Astrocyte (in vitro differentiated cells and primary cell): ENCODE results near the gene FN1. TPM values are rescaled to one million over a fixed set of nuclear protein-coding genes. Genes with fewer than 3 reads are reported as not detected.

ENCODE experiments used
- DNase-seq: peaks from one replicate; pipeline ENCODE4 v3.0.0-alpha.2; 2010; ENCODE audit warnings: low read depth
- FAIRE-seq: peaks from 2 replicates; lab custom pipeline; 2011; peaks lifted over from hg19 to GRCh38; lab: Jason Lieb, UNC
- H2AFZ ChIP-seq: 2 replicates; pipeline ENCODE4 v1.6.0; 2012; ENCODE audit warnings: low read depth, low read length, inconsistent platforms
- H3K27ac ChIP-seq: 2 replicates; pipeline ENCODE4 v1.5.1; 2011; ENCODE audit warnings: low read depth, low read length, inconsistent platforms
- H3K27me3 ChIP-seq: 2 replicates; pipeline ENCODE4 v1.6.0; 2011; ENCODE audit warnings: low read length, inconsistent platforms; ENCODE audit not compliant: insufficient read depth
- H3K36me3 ChIP-seq: 2 replicates; pipeline ENCODE4 v1.5.1; 2011; ENCODE audit warnings: low read length, inconsistent platforms; ENCODE audit not compliant: insufficient read depth
- H3K4me1 ChIP-seq: 2 replicates; pipeline ENCODE4 v1.5.1; 2011; ENCODE audit warnings: low read length, inconsistent platforms; ENCODE audit not compliant: insufficient read depth
- H3K4me2 ChIP-seq: 2 replicates; pipeline ENCODE4 v1.6.0; 2012; ENCODE audit warnings: low read length, inconsistent platforms
- H3K4me3 ChIP-seq: 2 replicates; pipeline ENCODE4 v1.5.1; 2011; ENCODE audit warnings: low read depth, mild to moderate bottlenecking, low read length, inconsistent platforms; ENCODE audit not compliant: insufficient read depth
- H3K79me2 ChIP-seq: 2 replicates; pipeline ENCODE4 v1.6.0; 2012; ENCODE audit warnings: mild to moderate bottlenecking, low read length, inconsistent platforms; ENCODE audit not compliant: insufficient read depth
- H3K9ac ChIP-seq: 2 replicates; pipeline ENCODE4 v1.6.0; 2012; ENCODE audit warnings: mild to moderate bottlenecking, low read length, inconsistent platforms
- H3K9me3 ChIP-seq: 2 replicates; pipeline ENCODE4 v1.5.1; 2012; ENCODE audit warnings: low read depth, mild to moderate bottlenecking, low read length, inconsistent platforms; ENCODE audit not compliant: insufficient read depth
- H4K20me1 ChIP-seq: 2 replicates; pipeline ENCODE4 v1.6.0; 2012; ENCODE audit warnings: low read length, inconsistent platforms; ENCODE audit not compliant: insufficient read depth
- H3K27ac Mint-ChIP-seq: one replicate; pipeline ENCODE4 v1.8.0; 2021; ENCODE audit warnings: mild to moderate bottlenecking, mixed read lengths; ENCODE audit not compliant: unreplicated experiment
- H3K27me3 Mint-ChIP-seq: one replicate; pipeline ENCODE4 v1.8.0; 2021; ENCODE audit warnings: low read depth, mixed read lengths; ENCODE audit not compliant: unreplicated experiment
- H3K36me3 Mint-ChIP-seq: one replicate; pipeline ENCODE4 v1.8.0; 2021; ENCODE audit warnings: low read depth, mixed read lengths; ENCODE audit not compliant: unreplicated experiment
- H3K4me1 Mint-ChIP-seq: one replicate; pipeline ENCODE4 v1.8.0; 2021; ENCODE audit warnings: low read depth, mixed read lengths; ENCODE audit not compliant: unreplicated experiment
- H3K4me3 Mint-ChIP-seq: one replicate; pipeline ENCODE4 v1.8.0; 2021; ENCODE audit warnings: mild to moderate bottlenecking, moderate library complexity, mixed read lengths; ENCODE audit not compliant: unreplicated experiment
- H3K9me3 Mint-ChIP-seq: one replicate; pipeline ENCODE4 v1.8.0; 2021; ENCODE audit warnings: mild to moderate bottlenecking, mixed read lengths; ENCODE audit not compliant: unreplicated experiment
- EZH2 ChIP-seq: IDR thresholded peaks from 2 replicates; pipeline ENCODE4 v1.6.1; 2012; ENCODE audit warnings: mild to moderate bottlenecking, low read length, inconsistent platforms; ENCODE audit not compliant: insufficient read depth
- total RNA-seq: library from RNA; stranded (reverse); gene quantifications from 2 replicates; pipeline ENCODE4 v1.2.1, GENCODE V29; 2021
- TF ChIP-seq, protein P1 (sequence below): IDR thresholded peaks from 2 replicates; pipeline ENCODE4 v1.5.1; 2011; ENCODE audit warnings: low read depth, mild to moderate bottlenecking, inconsistent platforms, low read length, moderate library complexity; ENCODE audit not compliant: insufficient read depth

The FN1 gene
- total RNA-seq, 1 donor from 2014 or later: 17,010 TPM

DNA sequence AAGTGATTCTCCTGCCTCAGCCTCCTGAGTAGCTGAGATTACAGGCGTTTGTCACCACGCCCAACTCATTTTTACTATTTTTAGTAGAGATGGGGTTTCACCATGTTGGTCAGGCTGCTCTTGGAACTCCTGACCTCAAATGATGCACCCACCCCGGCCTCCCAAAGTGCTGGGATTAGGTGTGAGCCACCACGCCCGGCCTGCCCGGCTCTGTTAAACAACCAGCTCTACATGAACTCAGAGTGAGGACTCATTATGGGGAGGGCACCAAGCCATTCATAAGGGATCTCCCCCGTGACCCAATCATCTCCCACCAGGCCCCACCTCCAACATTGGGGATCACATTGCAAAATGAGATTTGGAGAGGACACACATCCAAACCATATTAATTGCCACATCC is 115.2 kb downstream of the FN1 start:
- Histone ChIP-seq H3K79me2 (peaks cover 42% of the 10 kb centered on the region), H3K36me3 (peaks cover 50% of the 10 kb centered on the region), H4K20me1 (peaks cover 14% of the 10 kb centered on the region), H3K9ac (no peak overlapping the region), H3K9me3 (no peaks in the 10 kb centered on the region), H2AFZ (no peak overlapping the region), H3K27ac (no peak overlapping the region), H3K27me3 (no peaks in the 10 kb centered on the region), H3K4me2 (no peak overlapping the region), H3K4me1 (no peaks in the 10 kb centered on the region), H3K4me3 (no peak overlapping the region)
- no peaks in the 10 kb centered on the region for H3K9me3 Mint-ChIP-seq
- DNase-seq (no peak), FAIRE-seq (no peak)
- no peaks in the 10 kb centered on the region for H3K27me3 Mint-ChIP-seq
- peaks cover 4% of the 10 kb centered on the region for H3K4me1 Mint-ChIP-seq
- TF ChIP-seq, protein P1, sequence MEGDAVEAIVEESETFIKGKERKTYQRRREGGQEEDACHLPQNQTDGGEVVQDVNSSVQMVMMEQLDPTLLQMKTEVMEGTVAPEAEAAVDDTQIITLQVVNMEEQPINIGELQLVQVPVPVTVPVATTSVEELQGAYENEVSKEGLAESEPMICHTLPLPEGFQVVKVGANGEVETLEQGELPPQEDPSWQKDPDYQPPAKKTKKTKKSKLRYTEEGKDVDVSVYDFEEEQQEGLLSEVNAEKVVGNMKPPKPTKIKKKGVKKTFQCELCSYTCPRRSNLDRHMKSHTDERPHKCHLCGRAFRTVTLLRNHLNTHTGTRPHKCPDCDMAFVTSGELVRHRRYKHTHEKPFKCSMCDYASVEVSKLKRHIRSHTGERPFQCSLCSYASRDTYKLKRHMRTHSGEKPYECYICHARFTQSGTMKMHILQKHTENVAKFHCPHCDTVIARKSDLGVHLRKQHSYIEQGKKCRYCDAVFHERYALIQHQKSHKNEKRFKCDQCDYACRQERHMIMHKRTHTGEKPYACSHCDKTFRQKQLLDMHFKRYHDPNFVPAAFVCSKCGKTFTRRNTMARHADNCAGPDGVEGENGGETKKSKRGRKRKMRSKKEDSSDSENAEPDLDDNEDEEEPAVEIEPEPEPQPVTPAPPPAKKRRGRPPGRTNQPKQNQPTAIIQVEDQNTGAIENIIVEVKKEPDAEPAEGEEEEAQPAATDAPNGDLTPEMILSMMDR: no peak
- TF ChIP-seq EZH2: no peak
- peaks cover 15% of the 10 kb centered on the region for H3K36me3 Mint-ChIP-seq
- no peak overlapping the region for H3K27ac Mint-ChIP-seq
- no peak overlapping the region for H3K4me3 Mint-ChIP-seq

DNA sequence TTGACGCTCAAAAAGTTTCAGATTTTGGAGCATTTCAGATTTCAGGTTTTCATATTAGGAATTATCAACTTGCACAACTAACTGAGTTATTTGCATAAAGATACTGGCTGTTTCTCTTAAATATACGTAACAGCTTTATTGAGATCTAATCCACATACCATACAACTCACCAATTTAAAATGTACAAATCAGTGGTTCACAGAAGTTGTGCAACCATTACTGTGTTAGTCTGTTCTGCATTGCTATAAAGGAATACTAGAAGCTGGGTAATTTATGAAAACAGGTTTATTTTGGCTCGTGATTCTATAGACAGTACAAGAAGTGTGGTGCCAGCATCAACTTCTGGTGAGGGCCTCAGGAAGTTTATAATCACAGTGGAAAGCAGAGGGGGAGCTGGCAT is 115.8 kb downstream of the FN1 start:
- no peak for FAIRE-seq
- Mint-ChIP-seq H3K36me3 (peaks cover 15% of the 10 kb centered on the region), H3K27me3 (no peaks in the 10 kb centered on the region), H3K9me3 (no peaks in the 10 kb centered on the region), H3K4me3 (no peak overlapping the region), H3K27ac (no peak overlapping the region), H3K4me1 (peaks cover 4% of the 10 kb centered on the region)
- H3K27me3 ChIP-seq: no peaks in the 10 kb centered on the region
- no peaks in the 10 kb centered on the region for H3K9me3 ChIP-seq
- H3K4me1 ChIP-seq: no peaks in the 10 kb centered on the region
- peaks cover 42% of the 10 kb centered on the region for H3K79me2 ChIP-seq
- H3K9ac ChIP-seq: no peak overlapping the region
- H3K4me2 ChIP-seq: no peak overlapping the region
- no peak for DNase-seq
- no peak overlapping the region for H3K4me3 ChIP-seq
- TF ChIP-seq, protein P1: no peak
- no peak for TF ChIP-seq EZH2
- H3K36me3 ChIP-seq: peaks cover 49% of the 10 kb centered on the region
- peaks cover 14% of the 10 kb centered on the region for H4K20me1 ChIP-seq
- H3K27ac ChIP-seq: no peak overlapping the region
- no peak overlapping the region for H2AFZ ChIP-seq

- H3K27me3 ChIP-seq: no peaks in the 10 kb centered on the region
- H3K9me3 Mint-ChIP-seq: no peaks in the 10 kb centered on the region
- no peak overlapping the region for H3K4me3 ChIP-seq
- peaks cover 4% of the 10 kb centered on the region for H3K4me1 Mint-ChIP-seq
- FAIRE-seq (peak; percentile 13), DNase-seq (no peak)
- peaks cover 10% of the 10 kb centered on the region for H4K20me1 ChIP-seq
- no peak overlapping the region for H3K27ac Mint-ChIP-seq
- no peak overlapping the region for H3K9ac ChIP-seq
- no peaks in the 10 kb centered on the region for H3K4me1 ChIP-seq
- H3K9me3 ChIP-seq: no peaks in the 10 kb centered on the region
- no peak overlapping the region for H3K4me3 Mint-ChIP-seq
- H3K36me3 ChIP-seq: peaks cover 49% of the 10 kb centered on the region
- H3K27me3 Mint-ChIP-seq: no peaks in the 10 kb centered on the region
- no peak for TF ChIP-seq EZH2
- TF ChIP-seq, protein P1: no peak
- H3K36me3 Mint-ChIP-seq: peaks cover 18% of the 10 kb centered on the region
- H3K4me2 ChIP-seq: no peak overlapping the region
- H3K27ac ChIP-seq: no peak overlapping the region
- peaks cover 39% of the 10 kb centered on the region for H3K79me2 ChIP-seq
- no peak overlapping the region for H2AFZ ChIP-seq
Observed at GRCh38 chr2:215319500-215319899, 116.4 kb downstream of the FN1 start.
